Neural progenitor cell (in vitro differentiated cells): ENCODE data around the gene KMT2E. TPM values are rescaled to one million over a fixed set of nuclear protein-coding genes. Genes with fewer than 3 reads are reported as not detected.

ENCODE experiments used
- DNase-seq: peaks from one replicate; pipeline ENCODE4 v3.0.0-alpha.2; 2016; ENCODE audit warnings: low spot score
- H2AFZ ChIP-seq: fragments of 200-600 bp; sonication (generic); replicated peaks from 2 replicates; pipeline ENCODE4 v1.6.1; 2016; ENCODE audit warnings: antibody characterized with exemption
- H3F3A ChIP-seq: fragments of 200-600 bp; sonication (generic); 2 replicates; pipeline ENCODE4 v1.6.1; 2016; ENCODE audit warnings: antibody characterized with exemption, low read depth
- H3K27ac ChIP-seq: fragments of 200-600 bp; sonication (generic); 2 replicates; pipeline ENCODE4 v1.5.1; 2016; ENCODE audit warnings: mild to moderate bottlenecking
- H3K27me3 ChIP-seq: fragments of 200-600 bp; sonication (generic); 2 replicates; pipeline ENCODE4 v1.6.1; 2016; ENCODE audit warnings: mild to moderate bottlenecking, moderate library complexity
- H3K36me3 ChIP-seq: fragments of 200-600 bp; sonication (generic); 2 replicates; pipeline ENCODE4 v1.5.1; 2016
- H3K4me1 ChIP-seq: fragments of 200-600 bp; sonication (generic); 2 replicates; pipeline ENCODE4 v1.6.1; 2016; ENCODE audit warnings: mixed run types
- H3K4me2 ChIP-seq: fragments of 200-600 bp; sonication (generic); 2 replicates; pipeline ENCODE4 v1.6.1; 2016
- H3K4me3 ChIP-seq: fragments of 200-600 bp; sonication (generic); 2 replicates; pipeline ENCODE4 v1.5.1; 2016
- H3K79me2 ChIP-seq: fragments of 200-600 bp; sonication (generic); 2 replicates; pipeline ENCODE4 v1.6.1; 2016; ENCODE audit warnings: low read depth
- H3K9ac ChIP-seq: fragments of 200-600 bp; sonication (generic); 2 replicates; pipeline ENCODE4 v1.6.1; 2016
- H3K9me3 ChIP-seq: fragments of 200-600 bp; sonication (generic); 2 replicates; pipeline ENCODE4 v1.5.1; 2016; ENCODE audit warnings: low read depth
- H4K20me1 ChIP-seq: fragments of 200-600 bp; sonication (generic); 2 replicates; pipeline ENCODE4 v1.6.1; 2016; ENCODE audit warnings: low read depth
- H3K27ac Mint-ChIP-seq: 3 replicates; pipeline ENCODE4 v1.8.0; 2021; ENCODE audit warnings: mixed read lengths
- H3K27me3 Mint-ChIP-seq: 2 replicates; pipeline ENCODE4 v1.8.0; 2022; ENCODE audit warnings: low read depth, mild to moderate bottlenecking, inconsistent platforms, moderate library complexity, mixed read lengths; ENCODE audit not compliant: insufficient read depth
- H3K36me3 Mint-ChIP-seq: 3 replicates; pipeline ENCODE4 v1.8.0; 2021; ENCODE audit warnings: mixed read lengths
- H3K4me1 Mint-ChIP-seq: 3 replicates; pipeline ENCODE4 v1.8.0; 2021; ENCODE audit warnings: mixed read lengths
- H3K4me3 Mint-ChIP-seq: 3 replicates; pipeline ENCODE4 v1.8.0; 2021; ENCODE audit warnings: mild to moderate bottlenecking, moderate library complexity, mixed read lengths
- H3K9me3 Mint-ChIP-seq: 3 replicates; pipeline ENCODE4 v1.8.0; 2020; ENCODE audit warnings: mixed read lengths
- CTCF ChIP-seq: fragments of 200-600 bp; sonication (generic); IDR thresholded peaks from 2 replicates; pipeline ENCODE4 v1.5.1; 2017; ENCODE audit warnings: antibody characterized with exemption, mild to moderate bottlenecking
- EZH2 ChIP-seq: fragments of 200-600 bp; sonication (generic); IDR thresholded peaks from 2 replicates; pipeline ENCODE4 v1.6.1; 2017; ENCODE audit warnings: antibody characterized with exemption, mild to moderate bottlenecking, moderate library complexity
- EZH2phosphoT487 ChIP-seq: fragments of 200-600 bp; sonication (generic); IDR thresholded peaks from 2 replicates; pipeline ENCODE4 v1.6.1; 2017; ENCODE audit warnings: antibody characterized with exemption
- total RNA-seq: library from RNA; depleted of rRNA; stranded (reverse); fragments of >200 nt; gene quantifications from 2 replicates; pipeline ENCODE4 v1.2.3, GENCODE V29; 2015; ENCODE audit warnings: low replicate concordance

KMT2E gene
- total RNA-seq, 1 donor from 2014 or later: 124 TPM

- peaks cover 4% of the 10 kb centered on the region for H3K9me3 Mint-ChIP-seq
- DNase-seq: peak; percentile 97
- H3K27me3 ChIP-seq: no peaks in the 10 kb centered on the region
- peak overlapping the region; percentile 73 for H3K4me3 ChIP-seq
- peaks cover 31% of the 10 kb centered on the region for H3K4me1 ChIP-seq
- peak overlapping the region; percentile 96 for H3K4me2 ChIP-seq
- H3K27ac Mint-ChIP-seq: peak overlapping the region; percentile 100
- no peaks in the 10 kb centered on the region for H3K9me3 ChIP-seq
- peak overlapping the region; percentile 100 for H3K9ac ChIP-seq
- TF ChIP-seq EZH2phosphoT487: no peak
- TF ChIP-seq CTCF: peak; percentile 60
- no peak for TF ChIP-seq EZH2
- H3K36me3 ChIP-seq: no peaks in the 10 kb centered on the region
- peaks cover 30% of the 10 kb centered on the region for H3K36me3 Mint-ChIP-seq
- peaks cover 19% of the 10 kb centered on the region for H3K27me3 Mint-ChIP-seq
- peaks cover 43% of the 10 kb centered on the region for H3K79me2 ChIP-seq
- peak overlapping the region; percentile 100 for H3K4me3 Mint-ChIP-seq
- peaks cover 27% of the 10 kb centered on the region for H3F3A ChIP-seq
- peaks cover 26% of the 10 kb centered on the region for H4K20me1 ChIP-seq
- H3K4me1 Mint-ChIP-seq: peaks cover 28% of the 10 kb centered on the region
- peak overlapping the region; percentile 100 for H3K27ac ChIP-seq
- H2AFZ ChIP-seq: no peak overlapping the region
These were observed 687 bp upstream of the KMT2E start for GRCh38 chr7:105013221-105013815.

GRCh38 chr7:105014693-105015389 is 836 bp downstream of the KMT2E start:
- peak overlapping the region; percentile 100 for H3K27ac Mint-ChIP-seq
- peaks cover 58% of the 10 kb centered on the region for H3K79me2 ChIP-seq
- H2AFZ ChIP-seq: no peak overlapping the region
- H3K36me3 Mint-ChIP-seq: peaks cover 22% of the 10 kb centered on the region
- H3K27ac ChIP-seq: peak overlapping the region; percentile 100
- H3K9me3 ChIP-seq: no peaks in the 10 kb centered on the region
- H3K4me1 Mint-ChIP-seq: peaks cover 21% of the 10 kb centered on the region
- H3K9ac ChIP-seq: peak overlapping the region; percentile 100
- peak overlapping the region; percentile 100 for H3K4me3 Mint-ChIP-seq
- H4K20me1 ChIP-seq: peaks cover 41% of the 10 kb centered on the region
- no peak for TF ChIP-seq EZH2phosphoT487
- TF ChIP-seq EZH2: no peak
- no peak for TF ChIP-seq CTCF
- peaks cover 27% of the 10 kb centered on the region for H3F3A ChIP-seq
- peak overlapping the region; percentile 96 for H3K4me2 ChIP-seq
- H3K27me3 Mint-ChIP-seq: peaks cover 19% of the 10 kb centered on the region
- DNase-seq: peak; percentile 57
- peak overlapping the region; percentile 73 for H3K4me3 ChIP-seq
- no peaks in the 10 kb centered on the region for H3K27me3 ChIP-seq
- peaks cover 4% of the 10 kb centered on the region for H3K9me3 Mint-ChIP-seq
- H3K4me1 ChIP-seq: peaks cover 36% of the 10 kb centered on the region
- H3K36me3 ChIP-seq: no peaks in the 10 kb centered on the region

GRCh38 chr7:105015390-105015965 is 1.5 kb downstream of the KMT2E start:
- peak overlapping the region; percentile 100 for H3K4me3 Mint-ChIP-seq
- peak overlapping the region; percentile 100 for H3K27ac ChIP-seq
- H3K9me3 Mint-ChIP-seq: peaks cover 4% of the 10 kb centered on the region
- H3K36me3 ChIP-seq: no peaks in the 10 kb centered on the region
- H3K9me3 ChIP-seq: no peaks in the 10 kb centered on the region
- H3K9ac ChIP-seq: peak overlapping the region; percentile 100
- peak overlapping the region; percentile 100 for H3K27ac Mint-ChIP-seq
- peaks cover 27% of the 10 kb centered on the region for H3F3A ChIP-seq
- H3K36me3 Mint-ChIP-seq: peaks cover 19% of the 10 kb centered on the region
- peak; percentile 76 for DNase-seq
- TF ChIP-seq EZH2 (no peak), EZH2phosphoT487 (no peak), CTCF (no peak)
- peaks cover 65% of the 10 kb centered on the region for H3K79me2 ChIP-seq
- H3K4me2 ChIP-seq: peak overlapping the region; percentile 96
- H2AFZ ChIP-seq: no peak overlapping the region
- H3K4me1 Mint-ChIP-seq: peaks cover 18% of the 10 kb centered on the region
- H3K27me3 ChIP-seq: no peaks in the 10 kb centered on the region
- peaks cover 30% of the 10 kb centered on the region for H3K4me1 ChIP-seq
- H3K4me3 ChIP-seq: peak overlapping the region; percentile 73
- H4K20me1 ChIP-seq: peaks cover 48% of the 10 kb centered on the region
- H3K27me3 Mint-ChIP-seq: peaks cover 19% of the 10 kb centered on the region
